A673 (cell line): Measurements from ENCODE around the gene KICS2. TPM values are rescaled to one million over a fixed set of nuclear protein-coding genes. Genes with fewer than 3 reads are reported as not detected.

ENCODE experiments used
- BruUV-seq: library from RNA; stranded (reverse); fragments of 400-500 nt; replicated peaks from 2 replicates; lab custom pipeline; 2021; lab: Mats Ljungman, UMichigan
- CTCF ChIA-PET: fragments of 300-600 bp; sonication (Branson Sonifier 250); formaldehyde crosslinking; loops from one replicate; lab custom pipeline; 2022; ENCODE audit warnings: antibody characterized with exemption; lab: Charles Lee
- POLR2A ChIA-PET: fragments of 300-600 bp; sonication (Branson Sonifier 250); formaldehyde crosslinking; loops from one replicate; lab custom pipeline; 2022; ENCODE audit warnings: antibody characterized with exemption; ENCODE audit not compliant: low non-redundant PET; lab: Charles Lee
- DNase-seq: peaks from one replicate; pipeline ENCODE4 v3.0.0-alpha.2; 2015; ENCODE audit warnings: low spot score
- H3K27ac ChIP-seq: fragments of 200-600 bp; sonication (generic); 2 replicates; pipeline ENCODE4 v1.5.1; 2016; ENCODE audit warnings: mixed run types, low read depth, mild to moderate bottlenecking, mixed read lengths, antibody characterized with exemption, low read length; ENCODE audit not compliant: poor library complexity, severe bottlenecking
- H3K27me3 ChIP-seq: fragments of 200-600 bp; sonication (generic); replicated peaks from 2 replicates; pipeline ENCODE4 v1.6.1; 2017; ENCODE audit warnings: mixed run types, low read depth, mild to moderate bottlenecking, mixed read lengths, antibody characterized with exemption, low read length; ENCODE audit not compliant: insufficient read depth, poor library complexity
- H3K36me3 ChIP-seq: fragments of 200-600 bp; sonication (generic); 2 replicates; pipeline ENCODE4 v1.6.1; 2016; ENCODE audit warnings: mixed run types, mild to moderate bottlenecking, mixed read lengths, antibody characterized with exemption, low read length; ENCODE audit not compliant: insufficient read depth, poor library complexity, severe bottlenecking
- H3K4me1 ChIP-seq: fragments of 200-600 bp; sonication (generic); 2 replicates; pipeline ENCODE4 v1.6.1; 2017; ENCODE audit warnings: mixed run types, mild to moderate bottlenecking, mixed read lengths, antibody characterized with exemption, low read length; ENCODE audit not compliant: insufficient read depth, poor library complexity, severe bottlenecking
- H3K4me3 ChIP-seq: fragments of 200-600 bp; sonication (generic); 2 replicates; pipeline ENCODE4 v1.5.1; 2016; ENCODE audit warnings: low read depth, mixed run types, mild to moderate bottlenecking, mixed read lengths, low read length; ENCODE audit not compliant: poor library complexity, severe bottlenecking
- H3K9me3 ChIP-seq: fragments of 200-600 bp; sonication (generic); 2 replicates; pipeline ENCODE4 v1.6.1; 2016; ENCODE audit warnings: mixed run types, low read depth, mild to moderate bottlenecking, mixed read lengths, antibody characterized with exemption, low read length; ENCODE audit not compliant: poor library complexity, severe bottlenecking
- EZH2 ChIP-seq: fragments of 200-600 bp; sonication (generic); IDR thresholded peaks from 2 replicates; pipeline ENCODE4 v1.6.1; 2017; ENCODE audit warnings: borderline replicate concordance, low read depth, mild to moderate bottlenecking, mixed read lengths, antibody characterized with exemption, low read length; ENCODE audit not compliant: poor library complexity, severe bottlenecking
- intact Hi-C: fragments of 100-400 bp; cut with micrococcal nuclease; formaldehyde crosslinking; loops from one replicate; pipeline ENCODE4 v1.10.0; 2022; ENCODE audit not compliant: unreplicated experiment
- total RNA-seq: library from RNA; stranded (reverse); gene quantifications from 2 replicates; pipeline ENCODE4 v1.2.3, GENCODE V29; 2021
- TF ChIP-seq, protein P1 (sequence below): fragments of 300-800, 200-600 bp; sonication (generic); conservative IDR thresholded peaks from 2 replicates; pipeline ENCODE4 v1.5.1; 2017; ENCODE audit warnings: low read depth, mild to moderate bottlenecking, antibody characterized with exemption, low read length, moderate library complexity, mixed read lengths

Gene KICS2
- total RNA-seq, 1 experiment from 2014 or later, result 14.0 TPM

- no peak overlapping the region for H3K27ac ChIP-seq
- intact Hi-C loops, result no loop called here
- TF ChIP-seq, protein P1, sequence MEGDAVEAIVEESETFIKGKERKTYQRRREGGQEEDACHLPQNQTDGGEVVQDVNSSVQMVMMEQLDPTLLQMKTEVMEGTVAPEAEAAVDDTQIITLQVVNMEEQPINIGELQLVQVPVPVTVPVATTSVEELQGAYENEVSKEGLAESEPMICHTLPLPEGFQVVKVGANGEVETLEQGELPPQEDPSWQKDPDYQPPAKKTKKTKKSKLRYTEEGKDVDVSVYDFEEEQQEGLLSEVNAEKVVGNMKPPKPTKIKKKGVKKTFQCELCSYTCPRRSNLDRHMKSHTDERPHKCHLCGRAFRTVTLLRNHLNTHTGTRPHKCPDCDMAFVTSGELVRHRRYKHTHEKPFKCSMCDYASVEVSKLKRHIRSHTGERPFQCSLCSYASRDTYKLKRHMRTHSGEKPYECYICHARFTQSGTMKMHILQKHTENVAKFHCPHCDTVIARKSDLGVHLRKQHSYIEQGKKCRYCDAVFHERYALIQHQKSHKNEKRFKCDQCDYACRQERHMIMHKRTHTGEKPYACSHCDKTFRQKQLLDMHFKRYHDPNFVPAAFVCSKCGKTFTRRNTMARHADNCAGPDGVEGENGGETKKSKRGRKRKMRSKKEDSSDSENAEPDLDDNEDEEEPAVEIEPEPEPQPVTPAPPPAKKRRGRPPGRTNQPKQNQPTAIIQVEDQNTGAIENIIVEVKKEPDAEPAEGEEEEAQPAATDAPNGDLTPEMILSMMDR, result no peak
- TF ChIP-seq EZH2, result no peak
- no peaks in the 10 kb centered on the region for H3K27me3 ChIP-seq
- H3K4me3 ChIP-seq, result no peak overlapping the region
- no peaks in the 10 kb centered on the region for H3K4me1 ChIP-seq
- BruUV-seq, result no TSS peak
- no peak for DNase-seq
- ChIA-PET CTCF (no interaction called here), POLR2A (no interaction called here)
- H3K9me3 ChIP-seq, result no peaks in the 10 kb centered on the region
- H3K36me3 ChIP-seq, result no peaks in the 10 kb centered on the region
These were observed 28.2 kb downstream of the KICS2 start for GRCh38 chr12:64193931-64194330.

DNA sequence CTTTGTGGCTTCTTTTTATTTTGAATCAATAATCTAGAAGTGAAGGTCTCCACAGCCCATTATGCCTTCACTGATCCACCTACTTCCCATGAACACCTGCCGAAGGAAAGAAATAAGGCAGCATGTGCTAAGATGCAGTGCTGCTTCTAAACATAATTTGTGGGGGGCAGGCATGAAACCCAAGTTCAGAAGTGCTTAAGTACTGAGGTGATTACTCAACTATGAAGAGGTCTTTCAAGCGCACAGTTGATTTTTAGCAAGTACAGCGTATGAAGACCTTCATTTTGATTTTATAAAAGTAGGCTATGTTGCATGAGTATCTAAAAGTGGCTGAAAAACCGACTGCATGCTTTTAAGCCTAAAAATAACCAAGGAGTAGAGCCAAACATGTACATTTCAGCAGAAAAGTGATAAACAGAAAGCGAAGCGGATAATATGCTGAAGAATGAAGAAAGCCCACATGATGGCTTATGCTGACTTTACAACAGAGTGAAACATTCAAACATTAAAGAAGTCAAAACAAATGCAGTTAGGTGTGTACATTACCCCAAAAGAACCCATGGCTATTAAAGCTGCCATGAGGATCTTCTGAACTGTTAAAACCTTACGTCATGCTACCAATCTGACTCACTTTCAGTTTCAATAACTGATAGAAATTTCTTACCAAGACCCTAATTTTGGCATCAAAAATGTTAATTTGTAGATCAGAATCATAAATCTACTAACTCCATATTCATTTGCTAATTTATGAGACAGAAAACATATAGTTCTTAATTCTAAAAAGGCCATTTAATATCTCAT lies 29.3 kb downstream of the KICS2 start:
- no peaks in the 10 kb centered on the region for H3K36me3 ChIP-seq
- peaks cover 6% of the 10 kb centered on the region for H3K4me1 ChIP-seq
- no peaks in the 10 kb centered on the region for H3K9me3 ChIP-seq
- no peaks in the 10 kb centered on the region for H3K27me3 ChIP-seq
- BruUV-seq, result no TSS peak
- no peak for DNase-seq
- TF ChIP-seq EZH2, result no peak
- TF ChIP-seq, protein P1, result no peak
- H3K27ac ChIP-seq, result no peak overlapping the region
- intact Hi-C loops, result no loop called here
- no peak overlapping the region for H3K4me3 ChIP-seq
- ChIA-PET POLR2A (no interaction called here), CTCF (no interaction called here)

DNA sequence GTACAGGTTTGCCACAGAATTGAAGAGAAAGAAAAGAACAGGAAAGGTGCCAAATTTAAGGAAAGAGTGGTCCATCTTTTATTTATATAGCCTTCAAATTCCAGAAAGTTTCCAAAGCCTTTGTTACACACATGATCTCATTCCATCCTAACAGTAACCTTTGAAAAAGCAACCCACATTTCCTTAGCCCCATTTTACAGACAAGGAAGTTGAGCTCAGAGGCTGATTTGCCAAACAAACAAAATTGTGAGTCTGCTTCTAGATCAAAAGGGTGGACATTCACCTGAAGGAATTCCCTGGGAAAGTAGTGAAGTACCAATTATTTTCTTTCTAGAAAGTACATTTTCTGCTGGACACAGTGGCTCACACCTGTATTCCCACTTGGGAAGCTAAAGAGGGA lies 32.0 kb downstream of the KICS2 start:
- no peaks in the 10 kb centered on the region for H3K36me3 ChIP-seq
- intact Hi-C loops, result no loop called here
- no TSS peak for BruUV-seq
- H3K4me3 ChIP-seq, result no peak overlapping the region
- ChIA-PET POLR2A (no interaction called here), CTCF (no interaction called here)
- TF ChIP-seq, protein P1, result no peak
- no peak for TF ChIP-seq EZH2
- H3K27ac ChIP-seq, result no peak overlapping the region
- no peaks in the 10 kb centered on the region for H3K9me3 ChIP-seq
- peaks cover 23% of the 10 kb centered on the region for H3K4me1 ChIP-seq
- no peak for DNase-seq
- H3K27me3 ChIP-seq, result no peaks in the 10 kb centered on the region
